ENCODE results near the gene MYO18A.
"Not testable (repeated sequence)": the region's sequence is repeated elsewhere in the genome, so short reads cannot be mapped to it uniquely, and the experiment has no call there.

Gene MYO18A

GRCh38 chr17:29180034-29180787 is at the start of gene MYO18A:
TSS of gene MYO18A (minus strand) at chr17:29180398. CDS start at chr17:29166940, 13,458 bp downstream.
- in situ Hi-C loops (cut with MboI; ENCODE audit: low sequenced_read_pairs) = no loop called here
- H3K27me3 ChIP-seq (ENCODE audit: low read depth) = no peaks in the 10 kb centered on the region
- peaks cover 20% of the 10 kb centered on the region for H3K4me1 ChIP-seq
- H3K36me3 ChIP-seq (replicated peaks) = no peaks in the 10 kb centered on the region
- DNase-seq (ENCODE audit: low spot score in 2 of 2) = peak; percentile 69 to 85
- peak within 1 kb of the TSS; percentile 46 for H3K4me3 ChIP-seq
- no peaks in the 10 kb centered on the region for H3K9me3 ChIP-seq

GRCh38 chr17:29225396-29225795 is 45.2 kb upstream of the MYO18A start:
- H3K27me3 ChIP-seq (ENCODE audit: low read depth) = no peaks in the 10 kb centered on the region
- no peaks in the 10 kb centered on the region for H3K4me1 ChIP-seq
- in situ Hi-C loops (cut with MboI; ENCODE audit: low sequenced_read_pairs) = no loop called here
- no peaks in the 10 kb centered on the region for H3K36me3 ChIP-seq (replicated peaks)
- DNase-seq (ENCODE audit: low spot score in 2 of 2) = no peak
- no peak overlapping the region for H3K4me3 ChIP-seq
- H3K9me3 ChIP-seq = no peaks in the 10 kb centered on the region

GRCh38 chr17:29221338-29221737 is 41.1 kb upstream of the MYO18A start:
- in situ Hi-C loops (cut with MboI; ENCODE audit: low sequenced_read_pairs) = not testable (repeated sequence)

GRCh38 chr17:29219378-29220047 is 39.3 kb upstream of the MYO18A start:
- Histone ChIP-seq H3K4me3 (no peak overlapping the region), H3K36me3 (replicated peaks) (no peaks in the 10 kb centered on the region), H3K27me3 (ENCODE audit: low read depth) (no peaks in the 10 kb centered on the region), H3K9me3 (no peaks in the 10 kb centered on the region), H3K4me1 (peaks cover 9% of the 10 kb centered on the region)
- in situ Hi-C loops (cut with MboI; ENCODE audit: low sequenced_read_pairs) = no loop called here
- DNase-seq (ENCODE audit: low spot score in 2 of 2) = peak; percentile 78 to 94

More at GRCh38 chr17:29221338-29221737, 41.1 kb upstream of the MYO18A start:
- not testable (repeated sequence) for DNase-seq (ENCODE audit: low spot score in 2 of 2); H3K27me3 ChIP-seq (ENCODE audit: low read depth); H3K36me3 ChIP-seq (replicated peaks); H3K9me3 ChIP-seq; H3K4me3 ChIP-seq; H3K4me1 ChIP-seq

GRCh38 chr17:29216856-29217255 is 36.7 kb upstream of the MYO18A start:
- peaks cover 9% of the 10 kb centered on the region for H3K4me1 ChIP-seq
- H3K36me3 ChIP-seq (replicated peaks) = no peaks in the 10 kb centered on the region
- DNase-seq (ENCODE audit: low spot score in 2 of 2) = no peak
- H3K9me3 ChIP-seq = no peaks in the 10 kb centered on the region
- no peaks in the 10 kb centered on the region for H3K27me3 ChIP-seq (ENCODE audit: low read depth)
- in situ Hi-C loops (cut with MboI; ENCODE audit: low sequenced_read_pairs) = no loop called here
- no peak overlapping the region for H3K4me3 ChIP-seq

- no peak for DNase-seq (ENCODE audit: low spot score in 2 of 2)
- Histone ChIP-seq H3K9me3 (no peaks in the 10 kb centered on the region), H3K4me3 (no peak overlapping the region), H3K4me1 (peaks cover 9% of the 10 kb centered on the region), H3K27me3 (ENCODE audit: low read depth) (no peaks in the 10 kb centered on the region), H3K36me3 (replicated peaks) (no peaks in the 10 kb centered on the region)
- in situ Hi-C loops (cut with MboI; ENCODE audit: low sequenced_read_pairs) = no loop called here
Measured at GRCh38 chr17:29216181-29216580, 36.0 kb upstream of the MYO18A start.

- no peaks in the 10 kb centered on the region for H3K36me3 ChIP-seq (replicated peaks)
- H3K9me3 ChIP-seq = no peaks in the 10 kb centered on the region
- H3K4me3 ChIP-seq = no peak overlapping the region
- DNase-seq (ENCODE audit: low spot score in 2 of 2) = no peak
- in situ Hi-C loops (cut with MboI; ENCODE audit: low sequenced_read_pairs) = no loop called here
- H3K27me3 ChIP-seq (ENCODE audit: low read depth) = no peaks in the 10 kb centered on the region
- peaks cover 9% of the 10 kb centered on the region for H3K4me1 ChIP-seq
Measured at GRCh38 chr17:29215717-29216116, 35.5 kb upstream of the MYO18A start.

GRCh38 chr17:29215174-29215573 is 35.0 kb upstream of the MYO18A start:
- in situ Hi-C loops (cut with MboI; ENCODE audit: low sequenced_read_pairs) = no loop called here
- DNase-seq (ENCODE audit: low spot score in 2 of 2) = no peak
- H3K4me3 ChIP-seq = no peak overlapping the region
- no peaks in the 10 kb centered on the region for H3K9me3 ChIP-seq
- peaks cover 9% of the 10 kb centered on the region for H3K4me1 ChIP-seq
- no peaks in the 10 kb centered on the region for H3K36me3 ChIP-seq (replicated peaks)
- no peaks in the 10 kb centered on the region for H3K27me3 ChIP-seq (ENCODE audit: low read depth)

- no peak overlapping the region for H3K4me3 ChIP-seq
- no peak for DNase-seq (ENCODE audit: low spot score in 2 of 2)
- in situ Hi-C loops (cut with MboI; ENCODE audit: low sequenced_read_pairs) = no loop called here
- no peaks in the 10 kb centered on the region for H3K27me3 ChIP-seq (ENCODE audit: low read depth)
- H3K9me3 ChIP-seq = no peaks in the 10 kb centered on the region
- H3K36me3 ChIP-seq (replicated peaks) = no peaks in the 10 kb centered on the region
- peaks cover 5% of the 10 kb centered on the region for H3K4me1 ChIP-seq
Measured at GRCh38 chr17:29214215-29215146, 34.3 kb upstream of the MYO18A start.

- DNase-seq (ENCODE audit: low spot score in 2 of 2) = no peak
- Histone ChIP-seq H3K36me3 (replicated peaks) (no peaks in the 10 kb centered on the region), H3K27me3 (ENCODE audit: low read depth) (no peaks in the 10 kb centered on the region), H3K4me1 (no peaks in the 10 kb centered on the region), H3K4me3 (no peak overlapping the region), H3K9me3 (no peaks in the 10 kb centered on the region)
- in situ Hi-C loops (cut with MboI; ENCODE audit: low sequenced_read_pairs) = no loop called here
Measured at GRCh38 chr17:29212681-29213121, 32.5 kb upstream of the MYO18A start.

- Histone ChIP-seq H3K36me3 (replicated peaks) (no peaks in the 10 kb centered on the region), H3K9me3 (no peaks in the 10 kb centered on the region), H3K4me3 (no peak overlapping the region), H3K4me1 (no peaks in the 10 kb centered on the region), H3K27me3 (ENCODE audit: low read depth) (no peaks in the 10 kb centered on the region)
- no peak for DNase-seq (ENCODE audit: low spot score in 2 of 2)
- in situ Hi-C loops (cut with MboI; ENCODE audit: low sequenced_read_pairs) = no loop called here
Measured at GRCh38 chr17:29212094-29212631, 32.0 kb upstream of the MYO18A start.

- no peaks in the 10 kb centered on the region for H3K36me3 ChIP-seq (replicated peaks)
Measured at GRCh38 chr17:29210879-29211278, 30.7 kb upstream of the MYO18A start.

GRCh38 chr17:29209073-29209472 is 28.9 kb upstream of the MYO18A start:
- in situ Hi-C loops (cut with MboI; ENCODE audit: low sequenced_read_pairs) = no loop called here
- no peaks in the 10 kb centered on the region for H3K36me3 ChIP-seq (replicated peaks)
- H3K27me3 ChIP-seq (ENCODE audit: low read depth) = no peaks in the 10 kb centered on the region
- DNase-seq (ENCODE audit: low spot score in 2 of 2) = no peak
- H3K4me3 ChIP-seq = no peak overlapping the region
- no peaks in the 10 kb centered on the region for H3K9me3 ChIP-seq
- H3K4me1 ChIP-seq = no peaks in the 10 kb centered on the region

More at GRCh38 chr17:29210879-29211278, 30.7 kb upstream of the MYO18A start:
- Histone ChIP-seq H3K4me3 (no peak overlapping the region), H3K9me3 (no peaks in the 10 kb centered on the region), H3K27me3 (ENCODE audit: low read depth) (no peaks in the 10 kb centered on the region), H3K4me1 (no peaks in the 10 kb centered on the region)
- in situ Hi-C loops (cut with MboI; ENCODE audit: low sequenced_read_pairs) = no loop called here
- DNase-seq (ENCODE audit: low spot score in 2 of 2) = no peak
